Mesothelial cell of epicardium (in vitro differentiated cells): Measurements from ENCODE around the gene GRIN2A. TPM values are rescaled to one million over a fixed set of nuclear protein-coding genes. Genes with fewer than 3 reads are reported as not detected.

Experiments used
- DNase-seq, 2 experiments: peaks; one replicate each; pipeline ENCODE4 v3.0.0; 2021; ENCODE audit warnings: low spot score in 2 of 2; ENCODE audit not compliant: unreplicated experiment in 2 of 2
- H3K27ac Mint-ChIP-seq: 2 replicates; pipeline ENCODE4 v1.8.0; 2021; ENCODE audit warnings: mixed read lengths
- H3K27me3 Mint-ChIP-seq: 2 replicates; pipeline ENCODE4 v1.8.0; 2021; ENCODE audit warnings: low read depth, mixed read lengths
- H3K36me3 Mint-ChIP-seq: 2 replicates; pipeline ENCODE4 v1.8.0; 2021; ENCODE audit warnings: mixed read lengths
- H3K4me1 Mint-ChIP-seq: 2 replicates; pipeline ENCODE4 v1.8.0; 2021; ENCODE audit warnings: mixed read lengths
- H3K4me3 Mint-ChIP-seq: 2 replicates; pipeline ENCODE4 v1.8.0; 2021; ENCODE audit warnings: mild to moderate bottlenecking, moderate library complexity, mixed read lengths
- H3K9me3 Mint-ChIP-seq: 2 replicates; pipeline ENCODE4 v1.8.0; 2021; ENCODE audit warnings: mixed read lengths
- total RNA-seq: library from RNA; stranded (reverse); gene quantifications from 3 replicates; pipeline ENCODE4 v1.2.1, GENCODE V29; 2021
- TF ChIP-seq, protein P1 (sequence below): fragments of 200-600 bp; sonication (generic); IDR thresholded peaks from one replicate; pipeline ENCODE4 v1.5.0; 2021; ENCODE audit warnings: antibody characterized with exemption; ENCODE audit not compliant: unreplicated experiment

The GRIN2A gene
- total RNA-seq, 1 donor from 2014 or later, result 4.9 TPM

DNA sequence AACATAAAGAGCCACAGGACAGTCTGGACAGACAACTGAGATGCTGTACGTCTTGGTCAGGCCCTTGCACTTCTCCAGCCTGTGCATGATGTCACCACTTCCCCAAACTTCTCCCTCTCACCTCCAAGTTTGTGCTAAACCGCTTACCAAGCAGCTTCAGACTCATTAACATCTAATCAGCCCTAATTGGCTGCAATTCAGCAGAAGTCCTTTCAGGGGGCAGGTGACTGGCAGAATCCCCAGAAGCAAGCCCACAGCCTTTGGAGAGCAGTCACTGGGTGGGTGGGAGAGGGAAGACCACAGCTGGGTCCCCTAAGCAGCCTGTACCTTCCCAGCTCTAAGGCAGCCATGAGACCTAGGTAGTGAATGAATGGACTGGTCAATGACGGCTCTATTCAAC, 161.4 kb downstream of the GRIN2A start:
- DNase-seq, result no peak
- Mint-ChIP-seq H3K36me3 (no peaks in the 10 kb centered on the region), H3K4me3 (no peak overlapping the region)

DNA sequence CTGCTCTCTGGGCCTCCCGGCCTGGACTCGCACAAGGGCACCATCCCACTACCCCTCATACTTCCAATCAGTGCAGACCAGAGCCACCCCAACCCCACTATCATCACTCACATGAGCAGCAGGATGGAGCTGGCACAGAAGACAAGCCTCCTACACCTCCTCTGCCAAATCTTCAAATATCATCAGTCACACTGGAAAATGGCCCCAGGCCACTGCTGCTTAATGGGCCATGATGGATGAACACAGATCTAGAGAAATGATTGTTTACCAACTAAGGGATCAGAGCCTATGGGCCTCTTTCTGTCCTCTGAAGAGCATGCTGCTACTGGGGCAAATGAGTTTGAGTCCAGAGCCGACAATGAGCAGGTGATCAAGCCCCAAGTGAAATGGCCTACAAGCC, 165.5 kb downstream of the GRIN2A start:
- Mint-ChIP-seq H3K27ac (no peak overlapping the region), H3K27me3 (peaks cover 32% of the 10 kb centered on the region), H3K9me3 (no peaks in the 10 kb centered on the region), H3K4me3 (no peak overlapping the region), H3K36me3 (no peaks in the 10 kb centered on the region), H3K4me1 (peaks cover 5% of the 10 kb centered on the region)
- no peak for DNase-seq
- TF ChIP-seq, protein P1, sequence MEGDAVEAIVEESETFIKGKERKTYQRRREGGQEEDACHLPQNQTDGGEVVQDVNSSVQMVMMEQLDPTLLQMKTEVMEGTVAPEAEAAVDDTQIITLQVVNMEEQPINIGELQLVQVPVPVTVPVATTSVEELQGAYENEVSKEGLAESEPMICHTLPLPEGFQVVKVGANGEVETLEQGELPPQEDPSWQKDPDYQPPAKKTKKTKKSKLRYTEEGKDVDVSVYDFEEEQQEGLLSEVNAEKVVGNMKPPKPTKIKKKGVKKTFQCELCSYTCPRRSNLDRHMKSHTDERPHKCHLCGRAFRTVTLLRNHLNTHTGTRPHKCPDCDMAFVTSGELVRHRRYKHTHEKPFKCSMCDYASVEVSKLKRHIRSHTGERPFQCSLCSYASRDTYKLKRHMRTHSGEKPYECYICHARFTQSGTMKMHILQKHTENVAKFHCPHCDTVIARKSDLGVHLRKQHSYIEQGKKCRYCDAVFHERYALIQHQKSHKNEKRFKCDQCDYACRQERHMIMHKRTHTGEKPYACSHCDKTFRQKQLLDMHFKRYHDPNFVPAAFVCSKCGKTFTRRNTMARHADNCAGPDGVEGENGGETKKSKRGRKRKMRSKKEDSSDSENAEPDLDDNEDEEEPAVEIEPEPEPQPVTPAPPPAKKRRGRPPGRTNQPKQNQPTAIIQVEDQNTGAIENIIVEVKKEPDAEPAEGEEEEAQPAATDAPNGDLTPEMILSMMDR, result no peak

More for the DNA sequence above, 161.4 kb downstream of the GRIN2A start:
- H3K9me3 Mint-ChIP-seq, result no peaks in the 10 kb centered on the region
- TF ChIP-seq, protein P1, result no peak
- H3K4me1 Mint-ChIP-seq, result peaks cover 5% of the 10 kb centered on the region
- H3K27ac Mint-ChIP-seq, result no peak overlapping the region
- H3K27me3 Mint-ChIP-seq, result peaks cover 36% of the 10 kb centered on the region

DNA sequence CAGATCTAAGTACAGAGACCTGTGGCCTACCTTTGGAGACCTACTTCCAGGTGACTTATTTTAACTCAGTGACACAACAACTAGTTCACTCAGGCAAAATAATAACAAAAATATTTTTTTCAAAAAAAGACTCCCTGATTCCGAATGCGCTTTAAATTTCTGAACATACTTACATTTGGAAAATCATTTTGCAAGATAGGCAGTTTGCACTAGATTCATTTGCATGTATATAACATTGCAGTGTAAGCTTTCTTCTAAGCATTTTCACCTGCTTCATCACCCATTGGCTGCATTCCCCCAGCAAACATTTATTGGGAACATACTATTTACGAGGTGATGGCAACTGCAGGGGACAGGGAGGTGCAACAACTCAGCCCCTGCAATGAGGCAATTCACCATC, 166.8 kb downstream of the GRIN2A start:
- Mint-ChIP-seq H3K27ac (no peak overlapping the region), H3K4me1 (peaks cover 5% of the 10 kb centered on the region), H3K36me3 (no peaks in the 10 kb centered on the region), H3K27me3 (peaks cover 23% of the 10 kb centered on the region), H3K9me3 (no peaks in the 10 kb centered on the region), H3K4me3 (no peak overlapping the region)
- DNase-seq, result no peak
- TF ChIP-seq, protein P1, result no peak

DNA sequence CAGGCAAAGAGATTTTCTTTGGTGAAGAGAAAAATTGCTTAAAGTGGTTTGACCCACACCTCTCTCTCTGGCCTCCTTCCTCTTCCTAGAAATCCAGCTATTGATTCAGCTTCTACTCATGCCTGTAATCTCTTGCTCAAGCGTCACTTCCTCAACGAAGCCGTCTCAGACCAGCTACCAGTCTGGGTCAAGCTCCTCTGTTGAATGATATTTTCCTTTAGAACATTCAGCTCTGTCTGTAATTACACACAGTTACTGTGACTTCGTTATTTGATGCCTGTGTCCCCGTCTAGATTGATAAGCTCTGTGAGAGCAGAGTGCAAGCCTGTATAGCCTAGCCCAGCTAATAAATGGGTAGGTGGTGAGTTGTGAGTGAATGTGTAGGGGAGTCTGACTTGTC, 168.5 kb downstream of the GRIN2A start:
- TF ChIP-seq, protein P1, result no peak

DNA sequence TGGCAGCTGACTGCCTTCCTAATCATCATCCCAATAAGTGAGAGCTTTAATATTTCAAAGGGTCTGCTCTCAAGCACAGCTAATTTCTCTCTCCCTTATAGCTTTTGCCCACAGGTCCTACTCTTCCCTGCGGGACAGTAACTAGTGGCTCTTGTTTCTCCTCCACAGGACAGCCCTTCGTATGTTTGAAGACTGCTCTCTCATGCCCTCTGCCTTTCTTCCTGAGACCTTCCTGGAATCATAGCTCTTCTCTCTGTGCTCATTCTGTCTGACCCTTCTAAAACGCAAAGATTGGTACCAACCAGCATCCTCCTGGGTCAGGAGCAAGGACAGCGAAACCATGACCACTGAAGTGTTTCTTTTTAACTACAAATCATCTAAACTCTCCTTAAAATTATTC, 168.9 kb downstream of the GRIN2A start:
- Mint-ChIP-seq H3K4me3 (no peak overlapping the region), H3K9me3 (no peaks in the 10 kb centered on the region)

More for the DNA sequence above, 168.5 kb downstream of the GRIN2A start:
- no peaks in the 10 kb centered on the region for H3K36me3 Mint-ChIP-seq
- no peaks in the 10 kb centered on the region for H3K9me3 Mint-ChIP-seq
- H3K27ac Mint-ChIP-seq, result no peak overlapping the region
- H3K4me1 Mint-ChIP-seq, result peaks cover 8% of the 10 kb centered on the region
- H3K4me3 Mint-ChIP-seq, result no peak overlapping the region
- DNase-seq, result no peak
- H3K27me3 Mint-ChIP-seq, result peaks cover 19% of the 10 kb centered on the region

More for the DNA sequence above, 168.9 kb downstream of the GRIN2A start:
- TF ChIP-seq, protein P1, result no peak
- DNase-seq, result no peak
- Mint-ChIP-seq H3K4me1 (peaks cover 8% of the 10 kb centered on the region), H3K36me3 (no peaks in the 10 kb centered on the region), H3K27me3 (peaks cover 16% of the 10 kb centered on the region), H3K27ac (no peak overlapping the region)
